H9 (cell line): ENCODE measurements around the gene MSTO1. TPM values are rescaled to one million over a fixed set of nuclear protein-coding genes. Genes with fewer than 3 reads are reported as not detected.
"Not testable (repeated sequence)": the region's sequence is repeated elsewhere in the genome, so short reads cannot be mapped to it uniquely, and the experiment has no call there.

ENCODE experiments used
- DNase-seq: peaks from one replicate; pipeline ENCODE4 v3.0.0-alpha.2; 2017
- H2AFZ ChIP-seq: one replicate; pipeline ENCODE4 v1.6.1; 2013; ENCODE audit warnings: mild to moderate bottlenecking, low read length, control low read depth, moderate library complexity
- H2AK5ac ChIP-seq: 2 replicates; pipeline ENCODE4 v1.6.1; 2013; ENCODE audit warnings: low read length, control low read depth, mixed read lengths; ENCODE audit not compliant: insufficient read length
- H2BK120ac ChIP-seq: one replicate; pipeline ENCODE4 v1.6.1; 2013; ENCODE audit warnings: low read depth, mild to moderate bottlenecking, low read length, control low read depth, inconsistent platforms; ENCODE audit not compliant: poor library complexity, severe bottlenecking
- H2BK12ac ChIP-seq: 2 replicates; pipeline ENCODE4 v1.6.1; 2013; ENCODE audit warnings: low read length, control low read depth, mixed read lengths, low read depth; ENCODE audit not compliant: insufficient read length
- H2BK15ac ChIP-seq: 2 replicates; pipeline ENCODE4 v1.6.1; 2013; ENCODE audit warnings: low read depth, low read length, control low read depth
- H2BK20ac ChIP-seq: one replicate; pipeline ENCODE4 v1.6.1; 2013; ENCODE audit warnings: low read depth, mild to moderate bottlenecking, low read length, control low read depth, inconsistent platforms; ENCODE audit not compliant: poor library complexity, severe bottlenecking
- H2BK5ac ChIP-seq: 2 replicates; pipeline ENCODE4 v1.6.1; 2013; ENCODE audit warnings: low read length, control low read depth, mixed read lengths; ENCODE audit not compliant: insufficient read length
- H3K14ac ChIP-seq: 2 replicates; pipeline ENCODE4 v1.6.1; 2013; ENCODE audit warnings: low read length, control low read depth; ENCODE audit not compliant: insufficient read depth
- H3K18ac ChIP-seq: 2 replicates; pipeline ENCODE4 v1.6.1; 2013; ENCODE audit warnings: low read depth, mild to moderate bottlenecking, mixed read lengths, low read length, control low read depth; ENCODE audit not compliant: insufficient read length
- H3K23ac ChIP-seq: 2 replicates; pipeline ENCODE4 v1.6.1; 2013; ENCODE audit warnings: low read length, control low read depth, mixed read lengths, low read depth; ENCODE audit not compliant: insufficient read length
- H3K23me2 ChIP-seq: 2 replicates; pipeline ENCODE4 v1.6.1; 2013; ENCODE audit warnings: low read depth, mild to moderate bottlenecking, mixed read lengths, low read length, control low read depth; ENCODE audit not compliant: insufficient read length, poor library complexity, severe bottlenecking
- H3K27ac ChIP-seq: 2 replicates; pipeline ENCODE4 v1.5.1; 2013; ENCODE audit warnings: low read length, control low read depth, mixed read lengths, low read depth; ENCODE audit not compliant: insufficient read length
- H3K27me3 ChIP-seq: 2 replicates; pipeline ENCODE4 v1.6.1; 2013; ENCODE audit warnings: low read length, control low read depth, inconsistent platforms; ENCODE audit not compliant: insufficient read depth
- H3K4ac ChIP-seq: 2 replicates; pipeline ENCODE4 v1.6.1; 2013; ENCODE audit warnings: low read depth, mild to moderate bottlenecking, control low read depth, inconsistent platforms, low read length, moderate library complexity
- H3K4me1 ChIP-seq: 2 replicates; pipeline ENCODE4 v1.6.1; 2013; ENCODE audit warnings: low read length, control low read depth, inconsistent platforms; ENCODE audit not compliant: insufficient read depth
- H3K4me2 ChIP-seq: 2 replicates; pipeline ENCODE4 v1.6.1; 2013; ENCODE audit warnings: low read length, control low read depth, mixed read lengths; ENCODE audit not compliant: insufficient read length, insufficient read depth
- H3K56ac ChIP-seq: 2 replicates; pipeline ENCODE4 v1.6.1; 2013; ENCODE audit warnings: low read depth, mild to moderate bottlenecking, mixed read lengths, low read length, control low read depth; ENCODE audit not compliant: insufficient read length
- H3K79me1 ChIP-seq: 2 replicates; pipeline ENCODE4 v1.6.1; 2013; ENCODE audit warnings: low read depth, mild to moderate bottlenecking, moderate library complexity, low read length, control low read depth, inconsistent platforms; ENCODE audit not compliant: insufficient read depth, poor library complexity, severe bottlenecking
- H3K79me2 ChIP-seq: 2 replicates; pipeline ENCODE4 v1.6.1; 2013; ENCODE audit warnings: low read length, control low read depth, inconsistent platforms; ENCODE audit not compliant: insufficient read depth
- H3K9ac ChIP-seq: 2 replicates; pipeline ENCODE4 v1.6.1; 2013; ENCODE audit warnings: low read length, control low read depth, mixed read lengths; ENCODE audit not compliant: insufficient read length; ENCODE audit errors: extremely low read depth
- H3K9me3 ChIP-seq: one replicate; pipeline ENCODE4 v1.6.1; 2013; ENCODE audit warnings: low read depth, low read length, inconsistent platforms; ENCODE audit not compliant: control insufficient read depth
- H3T11ph ChIP-seq: one replicate; pipeline ENCODE4 v1.6.1; 2013; ENCODE audit warnings: mild to moderate bottlenecking, low read length, control low read depth, inconsistent platforms
- H4K20me1 ChIP-seq: one replicate; pipeline ENCODE4 v1.6.1; 2013; ENCODE audit not compliant: control insufficient read depth, insufficient read length, insufficient read depth
- H4K5ac ChIP-seq: 2 replicates; pipeline ENCODE4 v1.6.1; 2013; ENCODE audit warnings: low read depth, mild to moderate bottlenecking, mixed read lengths, low read length, control low read depth; ENCODE audit not compliant: insufficient read length
- H4K8ac ChIP-seq: replicated peaks from 2 replicates; pipeline ENCODE4 v1.6.1; 2013; ENCODE audit warnings: low read length, control low read depth, mixed read lengths, low read depth; ENCODE audit not compliant: insufficient read length
- H4K91ac ChIP-seq: 2 replicates; pipeline ENCODE4 v1.6.1; 2013; ENCODE audit warnings: low read depth, mild to moderate bottlenecking, moderate library complexity, mixed read lengths, low read length, control low read depth; ENCODE audit not compliant: insufficient read length
- H3K27ac Mint-ChIP-seq, 3 experiments: 2 replicates in 2 of 3; 3 replicates in 1 of 3; pipeline ENCODE4 v1.8.0; 2020 to 2021; ENCODE audit warnings: mixed read lengths in 3 of 3, mild to moderate bottlenecking in 1 of 3, moderate library complexity in 1 of 3
- H3K27me3 Mint-ChIP-seq: 2 replicates; pipeline ENCODE4 v1.8.0; 2021; ENCODE audit warnings: low read depth, mild to moderate bottlenecking, moderate library complexity, mixed read lengths
- H3K36me3 Mint-ChIP-seq, 3 experiments: 2 replicates in 2 of 3; 3 replicates in 1 of 3; pipeline ENCODE4 v1.8.0; 2020 to 2021; ENCODE audit warnings: low read depth in 3 of 3, mixed read lengths in 3 of 3; ENCODE audit not compliant: insufficient read depth in 1 of 3
- H3K4me1 Mint-ChIP-seq, 2 experiments: 2 replicates each; pipeline ENCODE4 v1.8.0; 2020; ENCODE audit warnings: mixed read lengths in 2 of 2
- H3K4me3 Mint-ChIP-seq, 2 experiments: 2 replicates in 1 of 2; 3 replicates in 1 of 2; pipeline ENCODE4 v1.8.0; 2020 to 2021; ENCODE audit warnings: mild to moderate bottlenecking in 2 of 2, mixed read lengths in 2 of 2, moderate library complexity in 1 of 2
- H3K9me3 Mint-ChIP-seq, 2 experiments: 2 replicates in 1 of 2; 3 replicates in 1 of 2; pipeline ENCODE4 v1.8.0; 2020; ENCODE audit warnings: mild to moderate bottlenecking in 2 of 2, mixed read lengths in 2 of 2, moderate library complexity in 1 of 2
- WGBS: extraction: QIAGEN DNeasy Blood & Tissue Kit; methylation state at CpG from one replicate; pipeline ENCODE4 v1.1.7; 2013; ENCODE audit warnings: missing lambda C conversion rate, low lambda C conversion rate, mixed read lengths; ENCODE audit not compliant: insufficient read length; ENCODE audit errors: extremely low coverage; 5-methylcytosine and 5-hydroxymethylcytosine counted together
- total RNA-seq: library from RNA; stranded (reverse); gene quantifications from 2 replicates; pipeline ENCODE4 v1.2.1, GENCODE V29; 2021
- TF ChIP-seq, protein P1 (sequence below): fragments of 200-600 bp; sonication (generic); conservative IDR thresholded peaks from 3 replicates; pipeline ENCODE4 v1.8.0; 2021; ENCODE audit warnings: antibody characterized with exemption, mild to moderate bottlenecking

Gene MSTO1
- total RNA-seq, 1 experiment from 2014 or later, result 96.2 TPM

GRCh38 chr1:155598842-155599331, 11.1 kb upstream of the MSTO1 start:
- no peak overlapping the region for H3T11ph ChIP-seq
- H2BK15ac ChIP-seq, result no peak overlapping the region
- H2BK12ac ChIP-seq, result no peak overlapping the region
- H3K4me2 ChIP-seq, result peak overlapping the region; percentile 25
- no peak overlapping the region for H2BK5ac ChIP-seq
- H3K14ac ChIP-seq, result no peak overlapping the region
- H3K23me2 ChIP-seq, result no peaks in the 10 kb centered on the region
- H3K27me3 ChIP-seq, result no peaks in the 10 kb centered on the region
- no peak overlapping the region for H4K91ac ChIP-seq
- H3K4me1 ChIP-seq, result no peaks in the 10 kb centered on the region
- no peak overlapping the region for H2AFZ ChIP-seq
- TF ChIP-seq, protein P1, sequence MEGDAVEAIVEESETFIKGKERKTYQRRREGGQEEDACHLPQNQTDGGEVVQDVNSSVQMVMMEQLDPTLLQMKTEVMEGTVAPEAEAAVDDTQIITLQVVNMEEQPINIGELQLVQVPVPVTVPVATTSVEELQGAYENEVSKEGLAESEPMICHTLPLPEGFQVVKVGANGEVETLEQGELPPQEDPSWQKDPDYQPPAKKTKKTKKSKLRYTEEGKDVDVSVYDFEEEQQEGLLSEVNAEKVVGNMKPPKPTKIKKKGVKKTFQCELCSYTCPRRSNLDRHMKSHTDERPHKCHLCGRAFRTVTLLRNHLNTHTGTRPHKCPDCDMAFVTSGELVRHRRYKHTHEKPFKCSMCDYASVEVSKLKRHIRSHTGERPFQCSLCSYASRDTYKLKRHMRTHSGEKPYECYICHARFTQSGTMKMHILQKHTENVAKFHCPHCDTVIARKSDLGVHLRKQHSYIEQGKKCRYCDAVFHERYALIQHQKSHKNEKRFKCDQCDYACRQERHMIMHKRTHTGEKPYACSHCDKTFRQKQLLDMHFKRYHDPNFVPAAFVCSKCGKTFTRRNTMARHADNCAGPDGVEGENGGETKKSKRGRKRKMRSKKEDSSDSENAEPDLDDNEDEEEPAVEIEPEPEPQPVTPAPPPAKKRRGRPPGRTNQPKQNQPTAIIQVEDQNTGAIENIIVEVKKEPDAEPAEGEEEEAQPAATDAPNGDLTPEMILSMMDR, result peak; percentile 29; the same call in 2 of the 3 replicates
- H3K4me3 Mint-ChIP-seq, result peak overlapping the region in 1 of 2 experiments; percentile 49; a peak in 2 of 5 replicates
- no peak overlapping the region for H3K56ac ChIP-seq
- H4K20me1 ChIP-seq, result no peaks in the 10 kb centered on the region
- H4K5ac ChIP-seq, result no peak overlapping the region
- DNase-seq, result peak; percentile 63
- no peaks in the 10 kb centered on the region for H3K9me3 Mint-ChIP-seq
- H3K18ac ChIP-seq, result no peak overlapping the region
- no peak overlapping the region for H3K4ac ChIP-seq
- H4K8ac ChIP-seq, result no peak overlapping the region
- no peak overlapping the region for H2BK20ac ChIP-seq
- H3K4me1 Mint-ChIP-seq, result peaks cover 20 to 21% of the 10 kb centered on the region in 2 experiments
- no peaks in the 10 kb centered on the region; the same call in 1 of the 2 replicates for H3K27me3 Mint-ChIP-seq
- H3K27ac ChIP-seq, result no peak overlapping the region
- H3K9ac ChIP-seq, result no peak overlapping the region
- no peaks in the 10 kb centered on the region for H3K79me1 ChIP-seq
- WGBS, result no CpG with 5 or more reads among the region's 12 CpGs
- no peaks in the 10 kb centered on the region for H3K36me3 Mint-ChIP-seq
- no peak overlapping the region for H2AK5ac ChIP-seq
- H2BK120ac ChIP-seq, result no peak overlapping the region
- no peaks in the 10 kb centered on the region for H3K79me2 ChIP-seq
- H3K23ac ChIP-seq, result no peak overlapping the region
- H3K9me3 ChIP-seq, result no peaks in the 10 kb centered on the region
- peak overlapping the region in 2 of 3 experiments; percentile 85 to 88; a peak in 3 of 7 replicates for H3K27ac Mint-ChIP-seq

DNA sequence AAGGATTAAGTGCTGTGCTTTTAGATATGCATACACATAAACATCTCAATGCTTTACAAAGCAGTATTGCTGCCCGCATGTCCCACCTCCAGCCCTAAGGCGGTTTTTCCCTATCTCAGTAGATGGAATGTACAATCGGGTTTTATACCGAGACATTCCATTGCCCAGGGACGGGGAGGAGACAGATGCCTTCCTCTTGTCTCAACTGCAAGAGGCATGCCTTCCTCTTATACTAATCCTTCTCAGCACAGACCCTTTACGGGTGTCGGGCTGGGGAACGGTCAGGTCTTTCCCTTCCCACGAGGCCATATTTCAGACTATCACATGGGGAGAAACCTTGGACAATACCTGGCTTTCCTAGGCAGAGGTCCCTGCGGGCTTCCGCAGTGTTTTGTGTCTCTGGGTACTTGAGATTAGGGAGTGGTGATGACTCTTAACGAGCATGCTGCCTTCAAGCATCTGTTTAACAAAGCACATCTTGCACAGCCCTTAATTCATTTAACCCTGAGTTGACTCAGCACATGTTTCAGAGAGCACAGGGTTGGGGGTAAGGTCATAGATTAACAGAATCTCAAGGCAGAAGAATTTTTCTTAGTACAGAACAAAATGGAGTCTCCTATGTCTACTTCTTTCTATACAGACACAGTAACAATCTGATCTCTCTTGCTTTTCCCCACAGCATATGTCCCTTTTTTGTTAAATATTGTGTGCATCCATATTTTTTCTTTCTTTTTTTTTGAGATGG, 10.0 kb upstream of the MSTO1 start:
- H4K5ac ChIP-seq, H3K9ac ChIP-seq, H3K27ac ChIP-seq, H2BK12ac ChIP-seq, H3K9me3 ChIP-seq, H3K79me1 ChIP-seq, H3K23me2 ChIP-seq, H2BK20ac ChIP-seq, H3K4me1 ChIP-seq, H4K91ac ChIP-seq, H4K20me1 ChIP-seq, H3K9me3 Mint-ChIP-seq, H3K18ac ChIP-seq, H4K8ac ChIP-seq, H3K4ac ChIP-seq, DNase-seq, H3K56ac ChIP-seq, H3K27me3 Mint-ChIP-seq, H3K23ac ChIP-seq, H3K27me3 ChIP-seq, H3K79me2 ChIP-seq, H2AFZ ChIP-seq, H3T11ph ChIP-seq, H2BK120ac ChIP-seq, H2BK15ac ChIP-seq, H2BK5ac ChIP-seq, H3K4me2 ChIP-seq, H3K14ac ChIP-seq, H3K36me3 Mint-ChIP-seq, H2AK5ac ChIP-seq: not testable (repeated sequence)
- Mint-ChIP-seq H3K4me3 (peak overlapping the region in 1 of 2 experiments; percentile 49; a peak in 3 of 5 replicates), H3K4me1 (peaks cover 20 to 21% of the 10 kb centered on the region in 2 experiments), H3K27ac (peak overlapping the region; percentile 62 to 93 (median 80); a peak in 5 of 7 replicates)
- WGBS, result no CpG with 5 or more reads among the region's 12 CpGs
